Neural progenitor cell (in vitro differentiated cells): ENCODE data around the gene SIX3. TPM values are rescaled to one million over a fixed set of nuclear protein-coding genes. Genes with fewer than 3 reads are reported as not detected.

Source experiments
- DNase-seq: peaks from one replicate; pipeline ENCODE4 v3.0.0-alpha.2; 2016; ENCODE audit warnings: low spot score
- H2AFZ ChIP-seq: fragments of 200-600 bp; sonication (generic); replicated peaks from 2 replicates; pipeline ENCODE4 v1.6.1; 2016; ENCODE audit warnings: antibody characterized with exemption
- H3F3A ChIP-seq: fragments of 200-600 bp; sonication (generic); 2 replicates; pipeline ENCODE4 v1.6.1; 2016; ENCODE audit warnings: antibody characterized with exemption, low read depth
- H3K27ac ChIP-seq: fragments of 200-600 bp; sonication (generic); 2 replicates; pipeline ENCODE4 v1.5.1; 2016; ENCODE audit warnings: mild to moderate bottlenecking
- H3K27me3 ChIP-seq: fragments of 200-600 bp; sonication (generic); 2 replicates; pipeline ENCODE4 v1.6.1; 2016; ENCODE audit warnings: mild to moderate bottlenecking, moderate library complexity
- H3K36me3 ChIP-seq: fragments of 200-600 bp; sonication (generic); 2 replicates; pipeline ENCODE4 v1.5.1; 2016
- H3K4me1 ChIP-seq: fragments of 200-600 bp; sonication (generic); 2 replicates; pipeline ENCODE4 v1.6.1; 2016; ENCODE audit warnings: mixed run types
- H3K4me2 ChIP-seq: fragments of 200-600 bp; sonication (generic); 2 replicates; pipeline ENCODE4 v1.6.1; 2016
- H3K4me3 ChIP-seq: fragments of 200-600 bp; sonication (generic); 2 replicates; pipeline ENCODE4 v1.5.1; 2016
- H3K79me2 ChIP-seq: fragments of 200-600 bp; sonication (generic); 2 replicates; pipeline ENCODE4 v1.6.1; 2016; ENCODE audit warnings: low read depth
- H3K9ac ChIP-seq: fragments of 200-600 bp; sonication (generic); 2 replicates; pipeline ENCODE4 v1.6.1; 2016
- H3K9me3 ChIP-seq: fragments of 200-600 bp; sonication (generic); 2 replicates; pipeline ENCODE4 v1.5.1; 2016; ENCODE audit warnings: low read depth
- H4K20me1 ChIP-seq: fragments of 200-600 bp; sonication (generic); 2 replicates; pipeline ENCODE4 v1.6.1; 2016; ENCODE audit warnings: low read depth
- H3K27ac Mint-ChIP-seq: 3 replicates; pipeline ENCODE4 v1.8.0; 2021; ENCODE audit warnings: mixed read lengths
- H3K27me3 Mint-ChIP-seq: 2 replicates; pipeline ENCODE4 v1.8.0; 2022; ENCODE audit warnings: low read depth, mild to moderate bottlenecking, inconsistent platforms, moderate library complexity, mixed read lengths; ENCODE audit not compliant: insufficient read depth
- H3K36me3 Mint-ChIP-seq: 3 replicates; pipeline ENCODE4 v1.8.0; 2021; ENCODE audit warnings: mixed read lengths
- H3K4me1 Mint-ChIP-seq: 3 replicates; pipeline ENCODE4 v1.8.0; 2021; ENCODE audit warnings: mixed read lengths
- H3K4me3 Mint-ChIP-seq: 3 replicates; pipeline ENCODE4 v1.8.0; 2021; ENCODE audit warnings: mild to moderate bottlenecking, moderate library complexity, mixed read lengths
- H3K9me3 Mint-ChIP-seq: 3 replicates; pipeline ENCODE4 v1.8.0; 2020; ENCODE audit warnings: mixed read lengths
- CTCF ChIP-seq: fragments of 200-600 bp; sonication (generic); IDR thresholded peaks from 2 replicates; pipeline ENCODE4 v1.5.1; 2017; ENCODE audit warnings: antibody characterized with exemption, mild to moderate bottlenecking
- EZH2 ChIP-seq: fragments of 200-600 bp; sonication (generic); IDR thresholded peaks from 2 replicates; pipeline ENCODE4 v1.6.1; 2017; ENCODE audit warnings: antibody characterized with exemption, mild to moderate bottlenecking, moderate library complexity
- EZH2phosphoT487 ChIP-seq: fragments of 200-600 bp; sonication (generic); IDR thresholded peaks from 2 replicates; pipeline ENCODE4 v1.6.1; 2017; ENCODE audit warnings: antibody characterized with exemption
- total RNA-seq: library from RNA; depleted of rRNA; stranded (reverse); fragments of >200 nt; gene quantifications from 2 replicates; pipeline ENCODE4 v1.2.3, GENCODE V29; 2015; ENCODE audit warnings: low replicate concordance

Gene SIX3
- total RNA-seq, 1 donor from 2014 or later: 14.5 TPM

GRCh38 chr2:44944952-44945612, 3.6 kb downstream of the SIX3 start:
- peak overlapping the region; percentile 84 for H3K4me3 Mint-ChIP-seq
- H3K9ac ChIP-seq: no peak overlapping the region
- peaks cover 76% of the 10 kb centered on the region for H4K20me1 ChIP-seq
- H3K36me3 Mint-ChIP-seq: peaks cover 2% of the 10 kb centered on the region
- TF ChIP-seq CTCF (no peak), EZH2phosphoT487 (no peak), EZH2 (no peak)
- no peaks in the 10 kb centered on the region for H3K9me3 Mint-ChIP-seq
- H3K4me1 Mint-ChIP-seq: peaks cover 46% of the 10 kb centered on the region
- peaks cover 94% of the 10 kb centered on the region for H3K79me2 ChIP-seq
- H3K27ac Mint-ChIP-seq: no peak overlapping the region
- H3K4me3 ChIP-seq: peak overlapping the region; percentile 96
- no peaks in the 10 kb centered on the region for H3K9me3 ChIP-seq
- H3K27me3 Mint-ChIP-seq: peaks cover 73% of the 10 kb centered on the region
- no peak overlapping the region for H3K27ac ChIP-seq
- H3K4me2 ChIP-seq: peak overlapping the region; percentile 99
- peaks cover 92% of the 10 kb centered on the region for H3F3A ChIP-seq
- peaks cover 63% of the 10 kb centered on the region for H3K4me1 ChIP-seq
- no peaks in the 10 kb centered on the region for H3K36me3 ChIP-seq
- H2AFZ ChIP-seq: no peak overlapping the region
- no peak for DNase-seq
- H3K27me3 ChIP-seq: peaks cover 86% of the 10 kb centered on the region

GRCh38 chr2:44945676-44946371, 4.3 kb downstream of the SIX3 start:
- H3K27me3 Mint-ChIP-seq: peaks cover 73% of the 10 kb centered on the region
- peaks cover 47% of the 10 kb centered on the region for H3K4me1 Mint-ChIP-seq
- Histone ChIP-seq H3K4me1 (peaks cover 63% of the 10 kb centered on the region), H3K79me2 (peaks cover 94% of the 10 kb centered on the region), H3K9ac (no peak overlapping the region), H3K9me3 (no peaks in the 10 kb centered on the region), H3K27me3 (peaks cover 79% of the 10 kb centered on the region), H4K20me1 (peaks cover 84% of the 10 kb centered on the region), H3K36me3 (no peaks in the 10 kb centered on the region), H3K27ac (no peak overlapping the region), H3K4me3 (peak overlapping the region; percentile 96), H2AFZ (no peak overlapping the region), H3F3A (peaks cover 92% of the 10 kb centered on the region), H3K4me2 (peak overlapping the region; percentile 99)
- no peaks in the 10 kb centered on the region for H3K9me3 Mint-ChIP-seq
- H3K4me3 Mint-ChIP-seq: no peak overlapping the region
- no peak overlapping the region for H3K27ac Mint-ChIP-seq
- no peak for TF ChIP-seq EZH2
- TF ChIP-seq EZH2phosphoT487: no peak
- no peak for TF ChIP-seq CTCF
- no peak for DNase-seq
- peaks cover 2% of the 10 kb centered on the region for H3K36me3 Mint-ChIP-seq

- H3K36me3 Mint-ChIP-seq: peaks cover 2% of the 10 kb centered on the region
- peak overlapping the region; percentile 96 for H3K4me3 ChIP-seq
- peak overlapping the region; percentile 99 for H3K4me2 ChIP-seq
- peaks cover 48% of the 10 kb centered on the region for H3K4me1 Mint-ChIP-seq
- H3K27ac ChIP-seq: peak overlapping the region; percentile 45
- peaks cover 71% of the 10 kb centered on the region for H3K27me3 Mint-ChIP-seq
- no peak overlapping the region for H3K9ac ChIP-seq
- H2AFZ ChIP-seq: no peak overlapping the region
- TF ChIP-seq EZH2phosphoT487 (no peak), CTCF (no peak), EZH2 (no peak)
- no peaks in the 10 kb centered on the region for H3K36me3 ChIP-seq
- no peak for DNase-seq
- no peak overlapping the region for H3K4me3 Mint-ChIP-seq
- H4K20me1 ChIP-seq: peaks cover 90% of the 10 kb centered on the region
- no peaks in the 10 kb centered on the region for H3K9me3 Mint-ChIP-seq
- H3F3A ChIP-seq: peaks cover 92% of the 10 kb centered on the region
- no peaks in the 10 kb centered on the region for H3K9me3 ChIP-seq
- H3K27ac Mint-ChIP-seq: no peak overlapping the region
- H3K79me2 ChIP-seq: peaks cover 91% of the 10 kb centered on the region
- H3K27me3 ChIP-seq: peaks cover 80% of the 10 kb centered on the region
- H3K4me1 ChIP-seq: peaks cover 66% of the 10 kb centered on the region
These were observed 5.0 kb downstream of the SIX3 start for GRCh38 chr2:44946372-44947027.
